Activated T-helper 1 cell treated with Interleukin-2 at 50 U/mL for 16 hours (primary cell): ENCODE data around the gene DESI2.
"Not testable (repeated sequence)": the region's sequence is repeated elsewhere in the genome, so short reads cannot be mapped to it uniquely, and the experiment has no call there.

Experiments used
- DNase-seq: peaks from one replicate; pipeline ENCODE4 v3.0.0-alpha.2; 2020; ENCODE audit warnings: low read depth

Gene DESI2

DNA sequence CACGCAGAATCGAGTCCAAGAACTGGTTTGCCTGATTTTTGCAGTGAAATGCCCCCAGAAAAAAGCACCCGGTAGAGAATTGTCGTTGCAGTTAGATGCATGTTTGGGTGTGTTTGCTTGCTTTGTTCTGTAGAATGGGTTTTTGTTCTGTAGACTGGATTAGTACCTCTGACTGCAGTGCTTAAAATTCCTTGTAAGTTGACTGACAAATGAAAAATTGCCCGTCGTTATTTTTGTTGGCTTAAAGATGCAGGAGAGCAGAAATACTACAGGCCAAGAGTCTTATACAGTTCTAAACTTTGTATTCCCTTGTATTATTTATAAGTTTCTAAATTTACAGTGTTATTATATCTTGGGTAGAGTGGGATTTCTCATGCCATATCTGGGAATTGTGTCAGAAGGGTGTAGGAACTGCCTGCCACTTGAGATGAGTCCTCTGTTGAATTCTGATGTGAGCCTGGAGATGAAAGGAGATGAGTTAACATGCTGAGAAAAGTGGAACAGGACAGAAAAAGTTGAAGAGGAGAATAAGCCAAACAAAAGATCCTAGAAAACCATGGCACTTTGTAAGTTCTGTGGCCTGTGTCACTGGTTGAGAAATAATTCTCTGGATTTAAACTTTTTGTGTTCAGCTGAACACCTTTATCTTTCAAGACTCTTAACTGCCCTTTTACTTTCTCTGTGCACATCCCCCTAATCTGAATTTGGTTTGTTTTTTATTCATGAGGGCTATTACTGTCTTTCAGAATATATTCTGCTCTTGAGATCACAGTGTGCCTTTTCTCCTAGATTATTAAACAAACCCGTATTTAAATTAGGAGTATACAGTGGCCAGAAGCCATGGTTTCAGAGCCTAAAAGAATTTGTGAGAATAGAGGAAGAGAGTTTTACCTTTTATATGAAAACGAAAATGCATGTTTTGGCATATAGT, 1.4 kb downstream of the DESI2 start:
- no peak for DNase-seq

- DNase-seq, result no peak
These were observed 2.3 kb downstream of the DESI2 start for GRCh38 chr1:244655186-244655585.

DNA sequence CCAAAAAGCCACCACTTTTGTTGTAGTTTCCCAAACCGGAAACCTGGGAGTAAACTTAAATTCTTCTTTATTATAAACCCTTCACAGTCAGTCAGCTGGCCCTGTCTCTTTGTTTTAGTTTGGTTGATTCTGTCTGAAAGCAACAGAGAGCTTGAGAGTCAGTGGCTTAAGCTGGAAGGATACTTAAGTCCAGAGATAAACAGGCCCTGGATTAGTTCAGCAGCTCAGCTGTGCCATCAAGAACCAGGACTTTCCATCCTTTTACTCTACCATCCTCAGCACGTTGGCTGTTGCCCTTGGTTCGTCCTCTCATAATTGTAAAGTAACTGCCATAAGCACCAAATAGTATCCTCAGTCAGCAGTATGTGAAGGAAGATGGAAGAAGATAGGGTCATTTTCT, 4.5 kb downstream of the DESI2 start:
- no peak for DNase-seq

GRCh38 chr1:244659694-244660093, 6.8 kb downstream of the DESI2 start:
- no peak for DNase-seq

DNA sequence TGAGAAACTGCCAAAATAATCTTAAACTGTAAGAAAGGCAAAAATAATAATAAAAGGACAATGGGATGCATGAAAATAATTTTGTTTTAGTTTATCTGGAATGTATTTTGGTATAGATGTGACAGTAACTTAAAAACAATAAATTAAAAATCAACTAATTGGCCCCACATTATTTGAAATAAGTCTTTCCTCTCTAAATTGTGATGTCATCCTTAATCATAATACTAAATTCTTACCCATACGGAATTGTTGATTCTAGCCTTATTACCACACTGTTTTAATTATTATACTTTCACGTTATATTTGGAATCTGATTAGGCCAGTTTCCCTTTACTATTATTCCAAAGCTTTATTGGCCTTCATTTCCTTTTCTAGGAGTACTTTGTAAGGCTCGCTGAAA, 7.7 kb downstream of the DESI2 start:
- DNase-seq, result no peak

DNA sequence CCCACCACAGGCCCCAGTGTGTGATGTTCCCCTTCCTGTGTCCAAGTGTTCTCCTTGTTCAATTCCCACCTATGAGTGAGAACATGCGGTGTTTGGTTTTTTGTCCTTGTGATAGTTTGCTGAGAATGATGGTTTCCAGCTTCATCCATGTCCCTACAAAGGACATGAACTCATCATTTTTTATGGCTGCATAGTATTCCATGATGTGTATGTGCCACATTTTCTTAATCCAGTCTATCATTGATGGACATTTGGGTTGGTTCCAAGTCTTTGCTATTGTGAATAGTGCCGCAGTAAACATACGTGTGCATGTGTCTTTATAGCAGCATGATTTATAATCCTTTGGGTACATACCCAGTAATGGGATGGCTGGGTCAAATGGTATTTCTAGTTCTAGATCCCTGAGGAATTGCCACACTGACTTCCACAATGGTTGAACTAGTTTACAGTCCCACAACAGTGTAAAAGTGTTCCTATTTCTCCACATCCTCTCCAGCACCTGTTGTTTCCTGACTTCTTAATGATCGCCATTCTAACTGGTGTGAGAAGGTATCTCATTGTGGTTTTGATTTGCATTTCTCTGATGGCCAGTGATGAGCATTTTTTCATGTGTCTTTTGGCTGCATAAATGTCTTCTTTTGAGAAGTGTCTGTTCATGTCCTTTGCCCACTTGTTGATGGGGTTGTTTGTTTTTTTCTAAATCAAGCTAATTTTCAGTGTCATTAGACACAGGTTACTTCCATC, 8.8 kb downstream of the DESI2 start:
- not testable (repeated sequence) for DNase-seq

DNA sequence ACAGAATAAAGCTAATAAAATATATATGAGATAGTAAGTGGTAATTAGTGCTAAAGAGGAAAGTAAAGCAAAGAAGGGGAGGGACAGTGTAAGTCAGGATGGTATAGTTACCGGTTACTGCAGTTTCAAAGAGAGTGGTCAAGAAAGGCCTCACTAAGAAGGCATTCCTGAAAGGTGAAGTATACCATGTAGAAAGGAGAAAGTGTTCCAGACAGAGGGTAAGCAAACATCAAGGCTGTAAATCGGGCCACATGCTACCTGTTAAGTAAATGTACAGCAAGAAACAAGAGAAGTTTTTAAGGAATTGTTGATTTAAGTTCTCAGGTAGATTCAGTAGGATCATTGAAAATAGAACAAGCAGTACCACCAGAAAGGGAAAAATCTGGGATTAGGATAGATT, 9.7 kb downstream of the DESI2 start:
- no peak for DNase-seq

DNA sequence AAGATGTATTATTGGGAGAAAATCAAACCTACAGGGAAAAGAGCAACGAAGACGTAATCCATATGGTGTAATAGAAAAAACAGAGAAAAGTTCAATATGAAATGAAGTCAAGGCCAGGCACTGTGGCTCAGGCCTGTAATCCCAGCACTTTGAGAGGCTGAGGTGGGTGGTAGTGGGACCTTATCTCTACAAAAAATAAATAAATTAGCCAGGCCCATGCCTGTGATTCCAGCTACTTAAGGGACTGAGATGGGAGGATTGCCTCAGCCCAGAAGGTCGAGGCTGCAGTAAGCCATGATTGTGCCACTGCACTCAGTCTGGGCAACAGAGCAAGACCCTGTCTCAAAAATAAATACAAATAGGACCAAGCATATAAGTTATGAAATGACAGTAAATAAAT, 11.4 kb downstream of the DESI2 start:
- DNase-seq, result no peak

DNA sequence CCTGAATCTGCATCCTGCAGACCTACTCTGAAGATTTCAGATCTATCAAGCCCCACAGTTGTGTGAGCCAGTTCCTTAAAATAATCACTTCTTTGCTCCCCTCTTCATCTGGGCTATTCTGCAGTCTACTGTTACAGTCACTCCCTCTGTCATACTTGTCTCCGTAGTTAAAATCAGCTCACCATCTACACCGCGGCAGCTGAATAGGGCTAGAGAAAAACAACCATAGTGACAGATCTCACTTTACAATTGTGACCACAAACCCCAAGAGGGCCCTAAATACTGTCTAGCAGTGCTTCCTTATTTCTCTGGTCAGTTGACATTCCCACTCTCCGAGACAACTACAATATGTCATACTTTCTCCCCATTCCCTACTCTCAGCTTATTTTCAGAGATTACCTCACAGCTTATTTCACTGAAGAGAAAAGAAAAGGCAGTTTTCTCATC, 12.9 kb downstream of the DESI2 start:
- DNase-seq, result no peak

DNA sequence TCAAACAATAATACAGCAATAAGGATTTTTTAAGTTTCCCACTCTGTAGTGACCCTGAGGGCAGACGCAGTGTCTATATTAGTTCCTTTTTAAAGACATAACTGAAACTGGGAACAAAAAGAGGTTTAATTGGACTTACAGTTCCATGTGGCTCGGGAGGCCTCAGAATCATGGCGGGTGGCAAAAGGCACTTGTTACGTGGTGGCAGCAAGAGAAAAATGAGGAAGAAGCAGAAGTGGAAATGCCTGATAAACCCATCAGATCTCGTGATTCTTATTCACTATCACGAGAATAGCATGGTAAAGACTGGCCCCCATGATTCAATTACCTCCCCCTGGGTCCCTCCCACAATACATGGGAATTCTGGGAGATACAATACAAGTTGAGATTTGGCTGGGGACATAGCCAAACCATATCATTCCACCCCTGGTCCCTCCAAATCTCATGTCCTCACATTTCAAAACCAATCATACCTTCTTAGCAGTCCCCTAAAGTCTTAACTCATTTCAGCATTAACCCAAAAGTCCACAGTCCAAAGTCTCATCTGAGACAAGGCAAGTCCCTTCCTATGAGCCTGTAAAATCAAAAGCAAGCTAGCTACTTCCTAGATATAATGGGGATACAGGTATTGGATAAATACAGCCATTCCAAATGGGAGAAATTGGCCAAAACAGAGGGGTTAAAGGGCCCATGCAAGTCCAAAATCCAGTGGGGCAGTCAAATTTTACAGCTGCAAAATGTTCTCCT, 13.9 kb downstream of the DESI2 start:
- DNase-seq, result not testable (repeated sequence)

DNA sequence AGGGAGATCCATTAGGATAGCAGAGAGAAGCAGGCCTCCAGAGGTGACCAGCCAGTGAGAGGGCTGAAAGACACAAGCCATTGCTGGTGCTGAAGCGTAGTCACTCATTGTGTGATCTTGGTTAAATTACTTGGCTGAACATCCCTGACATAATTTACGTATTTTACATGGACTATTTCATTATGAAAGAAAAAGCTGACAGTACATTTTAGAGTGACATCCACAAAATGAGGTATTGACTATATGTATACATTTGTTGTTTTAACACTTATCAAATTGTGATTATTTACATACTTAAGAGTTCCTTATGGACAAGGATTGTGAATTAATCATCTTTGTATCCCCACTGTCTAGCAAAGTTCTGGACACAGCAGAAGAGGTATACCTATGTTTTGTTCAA, 14.9 kb downstream of the DESI2 start:
- DNase-seq, result no peak

DNA sequence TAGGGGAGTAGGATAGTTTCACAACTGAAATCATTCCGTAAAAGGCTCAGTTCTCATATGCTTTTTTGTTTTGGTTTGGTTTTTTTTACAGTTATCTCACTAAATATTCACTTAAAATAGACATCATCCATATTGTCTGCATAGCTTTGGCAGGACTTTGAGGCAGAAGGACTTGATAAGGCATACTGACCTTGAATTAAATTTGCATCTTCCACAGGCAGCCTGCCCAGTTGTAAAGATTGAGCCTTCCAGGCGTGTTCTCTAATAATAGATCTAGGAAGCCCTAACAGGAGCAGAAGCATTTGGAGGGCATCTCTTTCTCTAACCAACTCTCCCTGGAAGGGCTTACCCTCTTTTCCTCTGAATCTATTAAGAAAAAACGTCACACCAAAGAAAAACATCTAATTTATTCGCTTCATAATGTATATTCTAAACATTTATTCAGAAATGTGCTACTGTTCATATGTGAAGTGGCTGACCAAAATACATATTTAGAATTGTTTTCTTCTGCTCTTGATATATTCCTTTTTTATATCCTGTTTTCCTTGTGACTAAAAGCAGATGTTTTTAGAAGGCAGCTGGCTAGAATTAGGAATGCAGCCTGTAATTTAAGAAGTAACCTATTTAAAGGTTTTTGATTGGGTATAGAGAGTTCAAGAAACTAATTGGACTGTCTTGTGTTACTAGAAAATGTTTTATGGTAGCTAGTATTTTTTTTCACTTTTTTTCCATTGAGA, 20.2 kb downstream of the DESI2 start:
- no peak for DNase-seq

GRCh38 chr1:244674446-244674845, 21.5 kb downstream of the DESI2 start:
- DNase-seq, result no peak

DNA sequence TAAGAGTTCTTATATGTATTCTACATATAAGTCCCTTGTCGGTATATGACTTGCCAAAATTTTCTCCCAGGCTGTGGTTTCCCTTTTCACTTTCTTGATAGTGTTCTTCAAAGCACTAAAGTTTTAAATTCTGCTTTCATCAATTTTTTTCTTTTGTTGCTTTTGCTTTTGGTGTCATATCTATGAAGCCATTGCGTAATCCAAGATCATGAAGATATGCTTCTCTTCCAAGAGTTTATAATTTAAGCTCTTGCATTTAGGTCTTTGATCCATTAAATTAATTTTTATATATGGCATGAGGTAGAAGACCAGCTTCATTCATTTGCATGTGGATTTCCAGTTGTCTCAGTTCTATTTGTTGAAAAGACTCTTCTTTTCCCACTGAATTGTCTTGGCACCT, 22.2 kb downstream of the DESI2 start:
- DNase-seq, result no peak

GRCh38 chr1:244678697-244679096, 25.8 kb downstream of the DESI2 start:
- DNase-seq, result no peak

GRCh38 chr1:244680667-244681066, 27.7 kb downstream of the DESI2 start:
- no peak for DNase-seq

- DNase-seq, result not testable (repeated sequence)
These were observed 29.2 kb downstream of the DESI2 start for GRCh38 chr1:244682087-244682486.

GRCh38 chr1:244695937-244696336, 43.0 kb downstream of the DESI2 start:
- no peak for DNase-seq

- DNase-seq, result no peak
These were observed 46.8 kb downstream of the DESI2 start for GRCh38 chr1:244699741-244700140.

DNA sequence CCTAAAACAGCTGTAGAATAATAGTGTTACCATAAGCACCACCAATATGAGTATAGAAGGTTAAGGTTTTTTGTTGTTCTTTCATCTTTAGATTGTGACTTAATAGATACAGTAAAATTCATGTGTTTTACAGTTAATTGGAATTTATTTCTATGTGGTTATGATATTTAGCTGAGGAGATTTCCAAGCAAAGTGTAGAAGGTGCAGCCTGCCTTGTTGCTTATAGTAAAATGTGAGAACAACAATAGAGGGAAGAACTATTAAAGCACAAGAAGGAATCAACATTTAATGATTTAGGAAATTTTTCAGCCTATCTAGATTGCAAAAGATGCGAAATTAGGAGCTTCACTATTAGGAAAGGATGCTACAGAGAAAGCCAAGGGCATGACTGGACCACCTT, 47.9 kb downstream of the DESI2 start:
- DNase-seq, result no peak

GRCh38 chr1:244702620-244703019, 49.7 kb downstream of the DESI2 start:
- DNase-seq, result no peak

- no peak for DNase-seq
These were observed 51.2 kb downstream of the DESI2 start for GRCh38 chr1:244704107-244704506.
